HG03469 (cell line): ENCODE measurements around the gene BEND7.
"Not testable (repeated sequence)": the region's sequence is repeated elsewhere in the genome, so short reads cannot be mapped to it uniquely, and the experiment has no call there.

Experiments
- ATAC-seq: cut with Tn5 transposase; IDR thresholded peaks from one replicate; pipeline ENCODE4 v1.9.1; 2021; ENCODE audit warnings: mild to moderate bottlenecking, moderate library complexity, moderate number of reproducible peaks; ENCODE audit not compliant: unreplicated experiment

The BEND7 gene

GRCh38 chr10:13528875-13529713, at the start of gene BEND7:
Gene BEND7, minus strand, starts transcription at chr10:13529014. Its CDS starts 481 bp downstream, at chr10:13528533.
- no peak for ATAC-seq

- ATAC-seq, result no peak
Observed at GRCh38 chr10:13573960-13574359, 45.1 kb upstream of the BEND7 start.

DNA sequence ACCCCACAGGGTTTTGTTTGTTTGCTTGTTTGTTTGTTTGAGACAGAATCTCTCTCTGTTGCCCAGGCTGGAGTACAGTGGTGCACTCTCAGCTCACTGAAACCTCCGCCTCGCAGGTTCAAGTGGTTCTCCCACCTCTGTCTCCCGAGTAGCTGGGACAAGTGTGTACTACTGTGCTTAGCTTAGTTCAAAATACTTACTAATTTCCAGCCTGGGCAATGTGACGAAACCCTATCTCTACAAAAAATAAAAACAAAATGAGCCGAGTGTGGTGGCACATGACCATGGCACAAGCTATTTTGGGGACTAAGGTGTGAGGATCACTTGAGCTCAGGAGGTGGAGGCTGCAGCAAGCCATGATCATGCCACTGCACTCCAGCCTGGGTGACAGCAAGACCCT, 42.7 kb upstream of the BEND7 start:
- ATAC-seq, result no peak

DNA sequence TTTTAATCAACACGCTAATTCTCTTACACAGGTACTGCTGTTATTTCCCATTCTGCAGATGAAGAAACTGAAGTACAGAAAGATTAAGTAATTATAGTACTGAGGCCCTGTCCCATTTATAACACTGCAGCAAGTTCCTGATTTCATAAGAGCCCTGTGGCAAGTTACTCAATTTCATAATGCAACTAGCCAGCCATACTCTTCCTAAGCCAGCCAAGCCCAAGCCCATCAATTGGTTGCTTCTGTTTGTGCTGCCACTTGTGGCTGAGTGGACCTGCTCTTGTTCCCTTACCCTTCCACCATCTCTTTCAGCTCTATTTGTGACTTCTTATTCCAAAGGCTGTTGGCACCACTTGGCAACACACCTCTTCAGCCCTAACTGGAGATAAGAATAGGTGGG, 38.2 kb upstream of the BEND7 start:
- no peak for ATAC-seq

DNA sequence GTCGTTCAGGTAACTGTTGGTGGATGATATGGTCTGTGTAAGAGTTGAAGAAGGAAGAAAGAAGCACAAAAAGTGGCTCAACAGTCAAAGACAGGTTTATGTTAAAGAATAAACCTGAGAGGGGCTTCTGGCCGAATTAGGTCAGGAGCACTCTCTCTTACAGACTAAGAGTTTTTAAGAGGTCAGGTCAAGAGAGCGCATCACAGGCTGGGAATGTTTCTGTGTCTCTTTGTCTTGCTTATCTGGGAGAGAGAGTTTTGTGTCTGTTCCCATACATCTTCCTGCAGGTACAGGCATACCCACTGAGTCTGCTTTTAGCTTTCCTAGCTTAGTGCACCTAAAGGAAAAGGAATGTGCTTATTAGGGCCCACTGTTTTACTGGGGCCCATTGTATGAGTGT, 35.8 kb upstream of the BEND7 start:
- no peak for ATAC-seq

DNA sequence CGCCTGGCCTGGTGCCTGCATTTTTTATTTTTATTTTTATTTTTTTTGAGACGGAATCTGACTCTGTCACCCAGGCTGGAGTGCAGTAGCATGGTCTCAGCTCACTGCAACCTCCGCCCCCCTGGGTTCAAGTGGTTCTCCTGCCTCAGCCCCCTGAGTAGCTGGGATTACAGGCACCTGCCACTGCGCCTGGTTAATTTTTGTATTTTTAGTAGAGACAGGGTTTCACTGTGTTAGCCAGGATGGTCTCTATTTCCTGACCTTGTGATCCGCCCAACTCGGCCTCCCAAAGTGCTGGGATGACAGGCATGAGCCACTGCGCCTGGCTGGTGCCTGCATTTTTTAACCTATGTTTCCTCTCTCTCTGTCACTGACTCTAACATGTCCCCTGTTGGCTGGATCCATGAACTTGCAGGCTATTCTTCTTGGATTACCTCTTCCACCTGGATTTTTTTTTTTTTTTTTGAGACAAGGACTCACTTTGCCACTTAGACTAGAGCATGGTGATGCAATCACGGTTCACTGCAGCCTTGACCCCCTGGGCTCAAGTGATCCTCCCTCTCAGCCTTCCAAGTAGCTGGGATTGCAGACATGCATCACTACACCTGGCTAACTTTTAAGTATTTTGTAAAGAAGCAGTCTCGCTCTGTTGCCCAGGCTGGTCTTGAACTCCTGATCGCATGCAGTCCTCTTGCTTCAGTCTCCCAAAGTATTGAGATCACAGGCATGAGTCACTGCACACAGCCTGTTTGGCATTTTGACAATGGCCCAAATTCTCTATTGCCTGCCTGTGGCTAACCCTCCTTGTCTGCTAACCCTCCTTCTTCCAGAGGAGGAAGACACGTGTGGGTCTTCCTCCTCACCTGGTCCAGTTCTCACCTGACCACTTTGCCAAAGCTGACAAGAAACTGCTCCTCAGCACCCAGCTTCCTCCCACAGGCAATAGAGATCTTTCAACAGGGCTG, 34.9 kb upstream of the BEND7 start:
- no peak for ATAC-seq

- ATAC-seq, result no peak
Observed at GRCh38 chr10:13560597-13560996, 31.8 kb upstream of the BEND7 start.

DNA sequence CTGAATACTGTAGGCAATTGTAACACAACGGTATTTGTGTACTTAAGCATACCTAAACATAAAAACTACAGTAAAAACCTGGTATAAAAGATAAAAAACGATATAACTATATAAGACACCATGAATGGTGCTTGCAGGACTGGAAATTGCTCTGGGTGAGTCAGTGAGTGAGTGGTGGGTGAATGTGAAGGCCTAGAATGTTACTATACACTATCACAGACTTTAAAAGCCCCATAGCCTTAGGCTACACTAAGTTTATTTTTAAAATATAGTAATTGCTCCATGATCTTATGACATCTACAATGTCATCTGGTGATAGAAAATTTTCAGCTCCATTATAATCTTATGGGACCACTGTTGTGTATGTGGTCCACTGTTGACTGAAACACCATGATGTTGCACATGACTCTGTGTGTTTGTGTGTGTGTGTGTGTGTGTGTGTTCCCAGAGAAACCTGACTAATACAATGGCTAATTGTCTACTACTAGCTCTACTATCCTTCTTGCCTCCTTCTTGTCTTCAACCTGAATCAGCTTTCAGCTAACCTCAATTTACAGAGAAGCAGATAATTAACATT, 30.4 kb upstream of the BEND7 start:
- ATAC-seq, result no peak

GRCh38 chr10:13555884-13556510, 27.2 kb upstream of the BEND7 start:
- no peak for ATAC-seq

DNA sequence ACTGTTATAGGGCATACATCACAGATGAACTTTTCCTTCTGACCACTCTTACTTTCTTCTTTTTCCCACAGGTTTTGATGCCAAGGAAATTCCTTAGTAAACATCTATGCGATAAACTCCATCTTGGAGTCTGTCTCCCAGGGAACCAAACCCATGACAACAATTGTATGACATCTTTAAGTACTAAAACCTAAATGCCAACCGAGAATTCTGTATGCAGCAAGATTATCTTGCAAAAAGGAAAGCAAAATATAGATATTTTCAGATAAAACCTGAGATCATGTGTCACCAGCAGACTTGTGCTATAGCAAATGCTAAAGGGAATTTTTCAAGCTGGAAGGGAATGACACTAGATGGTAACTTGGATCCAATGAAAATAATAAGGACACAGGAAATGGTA, 22.0 kb upstream of the BEND7 start:
- no peak for ATAC-seq

DNA sequence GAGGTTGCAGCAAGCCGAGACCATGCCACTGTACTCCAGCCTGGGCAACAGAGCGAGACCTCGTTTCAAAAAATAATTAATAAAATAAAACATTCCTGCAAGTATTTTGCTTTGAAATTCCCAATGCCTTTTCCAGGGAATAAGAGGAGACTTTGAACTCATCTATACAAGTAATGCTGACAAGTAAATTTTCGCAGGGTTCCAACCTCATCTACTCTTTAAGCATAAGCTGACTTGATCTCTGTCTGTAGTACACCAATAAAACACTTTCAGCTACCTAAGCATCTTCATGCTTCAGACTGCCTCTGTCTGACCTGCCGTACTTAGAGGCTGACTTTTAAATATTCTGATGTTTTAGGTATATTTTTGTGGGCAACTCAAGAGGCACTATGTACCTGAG, 13.7 kb upstream of the BEND7 start:
- ATAC-seq, result no peak

DNA sequence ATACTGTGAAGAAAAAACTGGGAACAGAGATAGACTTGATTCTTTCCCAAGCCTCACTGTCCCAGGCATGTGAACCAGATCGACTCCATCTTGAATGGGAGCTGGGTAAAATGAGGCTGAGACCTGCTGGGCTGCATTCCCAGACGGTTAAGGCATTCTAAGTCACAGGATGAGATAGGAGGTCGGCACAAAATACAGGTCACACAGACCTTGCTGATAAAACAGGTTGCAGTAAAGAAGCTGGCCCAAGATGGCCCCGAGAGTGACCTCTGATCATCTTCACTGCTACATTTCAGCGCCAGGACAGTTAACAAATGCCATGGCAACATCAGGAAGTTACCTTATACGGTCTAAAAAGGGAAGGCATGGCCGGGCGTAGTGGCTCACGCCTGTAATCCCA, 9.2 kb upstream of the BEND7 start:
- ATAC-seq, result not testable (repeated sequence)

DNA sequence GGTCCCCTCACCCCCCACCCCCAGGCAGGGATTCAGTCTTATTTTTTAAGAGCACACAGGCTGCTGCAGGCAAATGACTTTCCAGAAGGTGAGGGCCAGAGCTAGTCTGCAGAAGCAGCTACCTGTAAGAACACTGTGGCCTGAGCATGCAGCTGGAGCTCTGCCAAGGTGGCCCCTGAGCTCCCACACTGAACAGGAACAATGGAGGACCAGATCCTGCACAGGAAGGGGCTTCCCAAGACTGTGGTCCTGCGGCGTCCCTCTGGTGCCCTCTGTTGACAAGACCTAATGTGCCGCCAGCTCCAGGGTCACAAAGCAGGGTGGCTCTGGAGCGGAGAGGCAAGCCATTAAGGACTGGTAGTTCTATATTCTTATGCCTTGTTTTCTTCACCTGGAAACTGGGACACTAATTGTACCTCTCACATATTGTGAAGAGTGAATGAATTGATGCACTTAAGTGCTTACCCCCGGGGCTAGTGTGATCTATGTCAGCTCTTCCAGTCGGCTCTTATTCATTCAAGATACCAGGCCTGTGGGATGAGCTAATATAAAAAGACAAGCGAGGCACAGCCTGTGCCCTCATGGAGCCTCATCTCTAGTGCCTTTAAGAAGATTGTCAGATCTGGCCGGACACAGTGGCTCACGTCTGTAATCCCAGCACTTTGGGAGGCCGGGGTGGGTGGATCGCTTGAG, 8.0 kb upstream of the BEND7 start:
- ATAC-seq, result no peak

DNA sequence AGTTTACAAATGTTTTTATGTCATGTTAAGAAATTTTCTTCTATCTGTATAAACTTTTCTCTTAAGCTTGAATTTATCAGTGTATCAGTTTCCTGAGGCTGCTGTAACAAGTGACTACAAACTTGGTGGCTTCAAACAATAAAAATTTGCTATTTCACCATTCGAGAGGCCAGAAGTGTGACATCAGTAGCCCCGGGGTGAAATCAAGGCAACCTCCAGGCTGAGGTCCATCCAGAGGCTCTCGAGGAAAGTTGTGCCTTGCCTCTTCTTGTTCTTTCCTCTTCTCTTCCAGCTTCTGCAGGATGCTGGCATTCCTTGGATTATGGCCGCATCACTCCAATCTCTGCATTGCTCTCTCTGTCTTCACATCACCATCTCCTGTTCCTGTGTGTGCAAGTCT, 6.5 kb upstream of the BEND7 start:
- no peak for ATAC-seq

DNA sequence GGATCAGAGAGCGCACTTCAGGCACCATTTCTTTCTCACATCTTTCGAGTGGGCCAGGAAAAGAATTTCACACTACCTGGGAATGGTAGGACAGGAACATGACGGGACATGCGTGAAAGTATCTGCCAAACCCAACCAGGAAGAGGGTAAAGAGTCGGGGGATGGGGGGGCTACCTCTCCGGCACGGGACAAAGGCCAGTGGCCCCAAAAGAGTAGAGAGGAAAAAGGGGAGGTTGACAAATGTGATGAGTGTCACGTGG, 830 bp upstream of the BEND7 start:
- ATAC-seq, result no peak

DNA sequence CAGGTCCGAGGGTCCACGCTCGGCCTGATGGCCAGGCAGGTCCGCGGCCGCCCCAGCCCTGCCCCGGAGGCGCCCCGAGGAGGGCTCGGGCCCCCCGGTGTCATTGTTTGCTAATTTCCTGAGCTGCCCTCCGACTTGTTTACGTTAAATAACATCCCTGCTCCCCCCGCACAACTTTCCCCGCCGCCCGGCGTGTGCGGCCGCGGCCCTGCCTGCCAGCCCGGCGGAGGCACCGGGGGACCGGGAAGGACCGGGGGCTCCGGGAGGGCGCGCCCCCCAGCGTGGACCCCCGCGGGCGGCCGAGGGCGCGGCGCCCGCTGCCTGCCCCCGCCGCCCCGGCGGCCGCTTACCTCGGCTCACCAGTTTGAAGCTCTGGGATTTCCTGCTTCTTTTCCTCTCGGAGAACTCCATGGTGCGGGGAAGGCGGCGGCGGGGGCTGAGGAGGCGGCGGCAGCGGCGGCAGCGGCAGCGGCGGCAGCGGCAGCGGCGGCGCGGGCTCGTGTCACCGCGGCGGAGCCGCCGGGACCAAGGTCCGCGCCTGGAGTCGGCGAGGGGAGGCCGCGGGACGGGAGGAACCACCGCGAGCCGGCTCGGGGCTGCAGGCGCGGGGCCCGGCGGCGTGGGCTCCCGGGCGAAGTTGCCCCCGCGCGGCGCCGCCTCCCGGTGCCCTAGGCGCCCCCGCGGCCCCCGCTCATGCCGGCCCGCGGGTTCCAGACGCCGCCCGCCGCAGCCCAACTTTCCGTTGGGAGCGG, 515 bp downstream of the BEND7 start:
- no peak for ATAC-seq

GRCh38 chr10:13527864-13528122, 1.0 kb downstream of the BEND7 start:
- no peak for ATAC-seq

GRCh38 chr10:13526948-13527863, 1.6 kb downstream of the BEND7 start:
- no peak for ATAC-seq

GRCh38 chr10:13525663-13526062, 3.2 kb downstream of the BEND7 start:
- no peak for ATAC-seq
